Upper lobe of left lung (tissue), 6 donors: ENCODE measurements around the gene RALA. TPM values are rescaled to one million over a fixed set of nuclear protein-coding genes. Genes with fewer than 3 reads are reported as not detected.
"Not testable (repeated sequence)": the region's sequence is repeated elsewhere in the genome, so short reads cannot be mapped to it uniquely, and the experiment has no call there.

ENCODE experiments used
- ATAC-seq, 2 donors: fragments of 200-7000 bp; cut with Tn5 transposase; one replicate each; pipeline ENCODE4 v1.9.1; 2022; ENCODE audit warnings: mild to moderate bottlenecking in 2 of 2, moderate library complexity in 2 of 2; ENCODE audit not compliant: low FRiP score in 2 of 2
- DNase-seq, 2 donors: peaks; one replicate each; pipeline ENCODE4 v3.0.0-alpha.2; 2019 to 2020
- H3K27ac ChIP-seq, 4 donors: fragments of 200-600 bp; sonication (generic); one replicate each; pipeline ENCODE4 v1.5.1; 2016 to 2019
- H3K27me3 ChIP-seq, 4 donors: fragments of 200-600 bp; sonication (generic); one replicate each; pipeline ENCODE4 v1.5.1; 2017 to 2019
- H3K36me3 ChIP-seq, 4 donors: fragments of 200-600 bp; sonication (generic); one replicate each; pipeline ENCODE4 v1.5.1; 2016 to 2019
- H3K4me1 ChIP-seq, 4 donors: fragments of 200-600 bp; sonication (generic); one replicate each; pipeline ENCODE4 v1.5.1; 2018 to 2019
- H3K4me3 ChIP-seq, 4 donors: fragments of 200-600 bp; sonication (generic); one replicate each; pipeline ENCODE4 v1.5.1; 2017 to 2019; ENCODE audit warnings: mild to moderate bottlenecking in 2 of 4, moderate library complexity in 1 of 4
- H3K9me3 ChIP-seq, 4 donors: fragments of 200-600 bp; sonication (generic); one replicate each; pipeline ENCODE4 v1.5.1; 2018 to 2019
- CTCF ChIP-seq, 6 experiments: fragments of 450-650 bp in 4 of 6; fragments of 200-600 bp in 2 of 6; sonication (generic) in 2 of 6; IDR thresholded peaks; one replicate each; pipeline ENCODE4 v1.5.1; 2016 to 2019; ENCODE audit warnings: antibody characterized with exemption in 6 of 6
- EP300 ChIP-seq, 4 donors: sonication (generic); formaldehyde crosslinking; IDR thresholded peaks; one replicate each; pipeline ENCODE4 v1.5.1; 2017; ENCODE audit warnings: antibody characterized with exemption in 4 of 4, control low read depth in 2 of 4
- POLR2A ChIP-seq, 4 donors: fragments of 450-650 bp; IDR thresholded peaks; one replicate each; pipeline ENCODE4 v1.5.1; 2016 to 2017; ENCODE audit warnings: antibody characterized with exemption in 4 of 4, mild to moderate bottlenecking in 2 of 4
- POLR2AphosphoS5 ChIP-seq, 2 donors: sonication (generic); formaldehyde crosslinking; IDR thresholded peaks; one replicate each; pipeline ENCODE4 v1.5.1; 2017; ENCODE audit warnings: antibody characterized with exemption in 2 of 2
- WGBS, 2 donors: methylation state at CpG; one replicate each; pipeline ENCODE4 v1.1.5; 2017 to 2018; 5-methylcytosine and 5-hydroxymethylcytosine counted together
- total RNA-seq, 6 donors: library from RNA; depleted of rRNA in 4 of 6; stranded (reverse); fragments of >200 nt in 4 of 6; gene quantifications; one replicate each; pipeline versions ENCODE4 v1.1.0 to v1.2.1, GENCODE V29; 2016 to 2021
- donor health status: DM: no; HTN: no; CAD: no; lungs with moderate emphysema.
- donor health status: DM: no; HTN: yes; CAD: no; lungs with severe emphysema.

The RALA gene
- total RNA-seq, 6 donors from 2014 or later, result 7.3 to 45.1 (median 33.5) TPM

- H3K27ac ChIP-seq, result no peak overlapping the region
- ATAC-seq (no peak), DNase-seq (no peak)
- H3K27me3 ChIP-seq, result no peaks in the 10 kb centered on the region
- no peak overlapping the region for H3K4me3 ChIP-seq
- no peaks in the 10 kb centered on the region for H3K36me3 ChIP-seq
- TF ChIP-seq CTCF (IDR thresholded peaks at IDR 0.05) (no peak), POLR2AphosphoS5 (IDR thresholded peaks at IDR 0.05) (no peak), EP300 (IDR thresholded peaks at IDR 0.05) (no peak), POLR2A (IDR thresholded peaks at IDR 0.05) (no peak)
- H3K4me1 ChIP-seq, result peaks cover 0 to 19% (median 11%) of the 10 kb centered on the region in 4 donors
- WGBS, 2 donors, result 89 to 93% methylated on average over 2 of the region's 2 CpGs
- no peaks in the 10 kb centered on the region for H3K9me3 ChIP-seq
Measured at GRCh38 chr7:39676346-39676745, 53.0 kb downstream of the RALA start.

- TF ChIP-seq POLR2A (IDR thresholded peaks at IDR 0.05) (no peak), POLR2AphosphoS5 (IDR thresholded peaks at IDR 0.05) (no peak), EP300 (IDR thresholded peaks at IDR 0.05) (no peak), CTCF (IDR thresholded peaks at IDR 0.05) (no peak)
- DNase-seq, result no peak
- H3K9me3 ChIP-seq, result no peaks in the 10 kb centered on the region
- H3K36me3 ChIP-seq, result no peaks in the 10 kb centered on the region
- no peak overlapping the region for H3K27ac ChIP-seq
- no peak for ATAC-seq
- H3K27me3 ChIP-seq, result no peaks in the 10 kb centered on the region
- 63 to 67% methylated on average over 6 of the region's 6 CpGs for WGBS, 2 donors
- no peak overlapping the region for H3K4me3 ChIP-seq
- H3K4me1 ChIP-seq, result peaks cover 16 to 37% (median 29%) of the 10 kb centered on the region in 4 donors
Measured at GRCh38 chr7:39678930-39679709, 55.7 kb downstream of the RALA start.

- WGBS, 2 donors, result 89 to 91% methylated on average over 9 of the region's 9 CpGs
- not testable (repeated sequence) for ATAC-seq
Measured at GRCh38 chr7:39679874-39680273, 56.5 kb downstream of the RALA start.

GRCh38 chr7:39681887-39682441, 58.6 kb downstream of the RALA start:
- H3K4me1 ChIP-seq, result peaks cover 18 to 40% (median 36%) of the 10 kb centered on the region in 4 donors
- ATAC-seq, result no peak
- 72 to 78% methylated on average over 3 of the region's 3 CpGs for WGBS, 2 donors

More at GRCh38 chr7:39679874-39680273, 56.5 kb downstream of the RALA start:
- H3K4me1 ChIP-seq, result peaks cover 18 to 39% (median 34%) of the 10 kb centered on the region in 4 donors
- H3K9me3 ChIP-seq, H3K36me3 ChIP-seq, H3K27me3 ChIP-seq, H3K4me3 ChIP-seq, H3K27ac ChIP-seq, DNase-seq: not testable (repeated sequence)

More at GRCh38 chr7:39681887-39682441, 58.6 kb downstream of the RALA start:
- no peak for DNase-seq
- H3K4me3 ChIP-seq, result no peak overlapping the region
- H3K27ac ChIP-seq, result peak overlapping the region in 1 of 4 donors; percentile 69
- H3K36me3 ChIP-seq, result no peaks in the 10 kb centered on the region
- H3K9me3 ChIP-seq, result no peaks in the 10 kb centered on the region
- no peaks in the 10 kb centered on the region for H3K27me3 ChIP-seq
- TF ChIP-seq CTCF (IDR thresholded peaks at IDR 0.05) (no peak), POLR2AphosphoS5 (IDR thresholded peaks at IDR 0.05) (no peak), POLR2A (IDR thresholded peaks at IDR 0.05) (no peak), EP300 (IDR thresholded peaks at IDR 0.05) (no peak)
